ENCODE data around the gene TTLL6. TPM values are rescaled to one million over a fixed set of nuclear protein-coding genes. Genes with fewer than 3 reads are reported as not detected.
A peak's percentile ranks its signal among the peaks of the same experiment; 100 is the strongest.

TTLL6 gene
- total and polyA plus RNA-seq, 8 donors = 0.48 to 11.0 (median 1.6) TPM; not detected in 4

- no peaks in the 10 kb centered on the region for H3K9me3 ChIP-seq
- intact Hi-C loops (cut with DNase I; ENCODE audit: low total_unique reads) = loop anchor here (10.0 kb wide), 2 partner anchors 68 to 158 kb away; no protein-coding TSS in a partner anchor
- DNase-seq = no peak
- WGBS, 5 donors = 6 to 9% (median 8%) methylated on average over 17 to 20 of the region's 20 CpGs
- H3K27ac ChIP-seq = no peak overlapping the region
- no peak for TF ChIP-seq EP300 (IDR thresholded peaks at IDR 0.05)
- no peak for TF ChIP-seq POLR2AphosphoS5 (IDR thresholded peaks at IDR 0.05)
- TF ChIP-seq POLR2A (IDR thresholded peaks at IDR 0.05) = no peak
- TF ChIP-seq CTCF (IDR thresholded peaks at IDR 0.05) = no peak
- H3K36me3 ChIP-seq = no peaks in the 10 kb centered on the region
- H3K27me3 ChIP-seq = peaks cover 41 to 100% (median 97%) of the 10 kb centered on the region in 3 donors
- peaks cover 16 to 47% (median 39%) of the 10 kb centered on the region in 4 donors for H3K4me1 ChIP-seq
- no peak overlapping the region for H3K4me3 ChIP-seq
These were observed 90.1 kb downstream of the TTLL6 start for GRCh38 chr17:48726916-48727286.

- intact Hi-C loops (cut with DNase I; ENCODE audit: low total_unique reads) = loop anchor here (10.0 kb wide), 2 partner anchors 68 to 158 kb away; no protein-coding TSS in a partner anchor
- WGBS, 5 donors = 10 to 16% (median 15%) methylated on average over 19 to 20 of the region's 20 CpGs
- H3K9me3 ChIP-seq = no peaks in the 10 kb centered on the region
- no peak overlapping the region for H3K4me3 ChIP-seq
- peaks cover 16 to 47% (median 39%) of the 10 kb centered on the region in 4 donors for H3K4me1 ChIP-seq
- H3K27me3 ChIP-seq = peaks cover 41 to 100% (median 97%) of the 10 kb centered on the region in 3 donors
- TF ChIP-seq EP300 (IDR thresholded peaks at IDR 0.05) = no peak
- TF ChIP-seq POLR2A (IDR thresholded peaks at IDR 0.05) = no peak
- no peak for TF ChIP-seq CTCF (IDR thresholded peaks at IDR 0.05)
- no peak for TF ChIP-seq POLR2AphosphoS5 (IDR thresholded peaks at IDR 0.05)
- no peak for DNase-seq
- H3K27ac ChIP-seq = no peak overlapping the region
- H3K36me3 ChIP-seq = no peaks in the 10 kb centered on the region
These were observed 90.7 kb downstream of the TTLL6 start for GRCh38 chr17:48726114-48726915.

DNA sequence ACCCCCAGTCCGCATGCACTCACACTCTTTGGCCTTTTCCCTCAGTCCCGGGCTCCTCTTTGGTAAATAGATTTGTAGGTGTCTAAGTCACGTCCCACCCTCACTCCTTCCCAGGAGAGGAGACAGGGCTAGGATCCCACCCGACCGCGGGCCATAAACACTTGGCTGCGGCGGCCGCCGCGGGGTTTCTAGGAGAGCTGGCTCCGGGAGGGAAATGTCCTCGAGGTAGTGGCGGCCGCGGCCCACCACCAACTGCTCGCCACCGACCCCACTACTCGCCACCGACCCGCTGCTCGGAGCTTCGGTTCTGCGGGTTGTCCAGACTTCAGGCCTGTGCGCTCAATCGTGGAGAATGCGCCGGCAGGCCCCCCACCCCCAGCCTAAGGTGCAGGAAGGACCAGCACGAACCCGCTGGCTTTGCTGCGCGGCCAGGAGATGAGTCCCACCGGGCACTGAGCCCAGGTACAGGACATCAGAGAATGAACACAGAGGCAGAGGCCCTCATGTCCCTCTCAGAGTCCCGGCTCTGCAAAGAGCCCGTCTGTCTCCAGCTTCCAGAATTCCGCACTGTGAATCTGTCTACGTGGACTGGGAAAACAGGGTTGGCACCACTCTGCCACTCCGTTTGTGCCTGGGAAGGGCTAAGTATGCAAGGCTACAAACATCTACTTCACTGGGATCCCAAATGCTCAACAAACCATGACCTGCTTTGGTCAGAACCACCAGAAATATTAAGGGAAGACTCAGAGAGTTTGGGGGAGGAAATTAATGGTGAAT is 91.6 kb downstream of the TTLL6 start:
- intact Hi-C loops (cut with DNase I; ENCODE audit: low total_unique reads) = loop anchor here (10.0 kb wide), 2 partner anchors 69 to 159 kb away; no protein-coding TSS in a partner anchor
- Histone ChIP-seq H3K27me3 (peaks cover 36 to 100% (median 100%) of the 10 kb centered on the region in 3 donors), H3K9me3 (no peaks in the 10 kb centered on the region), H3K36me3 (no peaks in the 10 kb centered on the region), H3K4me1 (peaks cover 16 to 47% (median 39%) of the 10 kb centered on the region in 4 donors), H3K4me3 (peak overlapping the region in 1 of 4 donors; percentile 30), H3K27ac (no peak overlapping the region)
- no peak for DNase-seq
- WGBS, 5 donors = 5 to 9% (median 7%) methylated on average over 36 to 38 of the region's 38 CpGs
- TF ChIP-seq CTCF (IDR thresholded peaks at IDR 0.05) = no peak
- no peak for TF ChIP-seq EP300 (IDR thresholded peaks at IDR 0.05)
- no peak for TF ChIP-seq POLR2AphosphoS5 (IDR thresholded peaks at IDR 0.05)
- TF ChIP-seq POLR2A (IDR thresholded peaks at IDR 0.05) = no peak

GRCh38 chr17:48725004-48725287 is 92.1 kb downstream of the TTLL6 start:
- intact Hi-C loops (cut with DNase I; ENCODE audit: low total_unique reads) = loop anchor here (10.0 kb wide), 2 partner anchors 70 to 160 kb away; no protein-coding TSS in a partner anchor

More at GRCh38 chr17:48725004-48725287, 92.1 kb downstream of the TTLL6 start:
- TF ChIP-seq EP300 (IDR thresholded peaks at IDR 0.05) (no peak), CTCF (IDR thresholded peaks at IDR 0.05) (no peak), POLR2AphosphoS5 (IDR thresholded peaks at IDR 0.05) (no peak), POLR2A (IDR thresholded peaks at IDR 0.05) (no peak)
- Histone ChIP-seq H3K9me3 (no peaks in the 10 kb centered on the region), H3K4me3 (peak overlapping the region in 1 of 4 donors; percentile 30), H3K4me1 (peaks cover 16 to 47% (median 39%) of the 10 kb centered on the region in 4 donors), H3K27ac (no peak overlapping the region), H3K36me3 (no peaks in the 10 kb centered on the region), H3K27me3 (peaks cover 36 to 100% (median 100%) of the 10 kb centered on the region in 3 donors)
- WGBS, 5 donors = 0 to 4% (median 2%) methylated on average over 16 of the region's 16 CpGs
- no peak for DNase-seq

Data from stomach (tissue), 9 donors.